ENCODE results near the gene LRPAP1. TPM values are rescaled to one million over a fixed set of nuclear protein-coding genes. Genes with fewer than 3 reads are reported as not detected.

The LRPAP1 gene
- total RNA-seq, 2 donors from 2014 or later, result 175 to 270 TPM

DNA sequence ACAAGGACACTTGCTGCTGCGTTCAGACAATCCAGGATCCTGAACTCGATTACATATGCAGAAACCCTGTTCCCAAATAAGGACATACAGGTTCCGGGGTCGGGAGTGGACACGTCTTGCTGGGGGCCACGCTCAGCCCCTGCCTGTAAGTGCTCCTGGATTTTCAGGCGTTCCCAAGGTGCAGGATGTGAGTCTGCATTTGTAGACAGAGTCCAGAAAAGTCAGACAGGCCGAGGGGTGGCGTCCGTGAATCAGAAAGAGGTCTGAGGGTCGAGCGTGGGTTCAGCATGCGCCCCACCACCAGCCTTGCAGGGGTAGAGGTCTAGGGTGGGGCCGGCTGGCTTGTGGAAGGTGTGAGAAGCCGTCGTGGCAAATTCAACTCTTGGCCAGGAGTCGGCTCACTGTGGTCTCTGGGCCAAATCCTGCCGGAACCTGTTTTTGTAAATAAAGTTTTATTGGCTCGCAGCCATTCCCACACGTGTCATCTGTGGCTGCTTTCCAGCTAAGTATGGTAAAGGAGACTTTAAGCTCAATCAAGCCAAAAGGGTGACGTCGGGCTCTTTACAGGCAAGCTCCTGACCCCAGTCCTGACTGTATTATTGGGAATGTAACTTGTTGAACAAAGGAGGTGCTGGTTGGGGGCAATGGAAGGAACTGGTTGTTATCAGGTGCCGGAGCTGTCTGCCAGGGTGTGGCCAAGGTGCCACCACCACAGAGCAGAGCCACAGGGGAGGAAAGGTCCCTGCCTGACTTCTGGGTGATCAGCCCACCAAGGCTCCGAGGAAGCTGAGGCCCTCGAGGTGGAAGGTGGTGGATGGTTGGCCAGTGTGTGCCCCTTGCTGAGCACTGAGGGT, 61.8 kb downstream of the LRPAP1 start:
- intact Hi-C loops (cut with DNase I), result no loop called here
- H3K4me3 ChIP-seq, result no peak overlapping the region
- no peak for DNase-seq (ENCODE audit: low spot score)
- H3K36me3 ChIP-seq, result no peaks in the 10 kb centered on the region
- H3K9me3 ChIP-seq, result no peaks in the 10 kb centered on the region
- H3K27me3 ChIP-seq (replicated peaks; ENCODE audit: insufficient read depth), result peaks cover 4% of the 10 kb centered on the region
- no peak for TF ChIP-seq CTCF (IDR thresholded peaks at IDR 0.05)
- TF ChIP-seq POLR2AphosphoS5 (IDR thresholded peaks at IDR 0.05), result peak; percentile 29
- no peak for TF ChIP-seq POLR2A (IDR thresholded peaks at IDR 0.05)
- H3K27ac ChIP-seq, result no peak overlapping the region
- H3K4me1 ChIP-seq (replicated peaks), result no peaks in the 10 kb centered on the region
- 53% methylated on average over 25 of the region's 25 CpGs for WGBS

- H3K27ac ChIP-seq, result no peak overlapping the region
- H3K27me3 ChIP-seq (replicated peaks; ENCODE audit: insufficient read depth), result peaks cover 4% of the 10 kb centered on the region
- no peak for DNase-seq (ENCODE audit: low spot score)
- no peak overlapping the region for H3K4me3 ChIP-seq
- no peaks in the 10 kb centered on the region for H3K36me3 ChIP-seq
- TF ChIP-seq POLR2A (IDR thresholded peaks at IDR 0.05) (no peak), CTCF (IDR thresholded peaks at IDR 0.05) (no peak), POLR2AphosphoS5 (IDR thresholded peaks at IDR 0.05) (no peak)
- H3K9me3 ChIP-seq, result no peaks in the 10 kb centered on the region
- no peaks in the 10 kb centered on the region for H3K4me1 ChIP-seq (replicated peaks)
- WGBS, result 78% methylated on average over 26 of the region's 31 CpGs
- intact Hi-C loops (cut with DNase I), result no loop called here
Observed at GRCh38 chr4:3469386-3470243, 62.6 kb downstream of the LRPAP1 start.

DNA sequence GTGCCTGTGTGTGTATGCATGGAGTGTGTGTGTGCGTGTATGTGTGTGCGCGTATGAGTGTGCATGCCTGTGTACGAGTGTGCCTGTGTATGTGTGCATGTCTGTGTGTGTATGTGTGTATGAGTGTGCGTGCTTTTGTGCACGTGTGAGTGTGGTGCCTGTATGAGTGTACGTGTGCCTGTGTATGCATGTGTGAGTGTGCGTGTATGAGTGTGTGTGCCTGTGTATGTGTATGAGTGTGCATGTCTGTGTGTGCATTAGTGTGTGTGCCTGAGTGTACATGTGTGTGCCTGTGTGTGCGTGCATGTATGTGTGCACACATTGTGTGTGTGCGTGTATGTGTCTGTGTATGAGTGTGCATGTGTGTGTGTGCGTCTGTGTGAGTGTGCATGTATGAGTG, 63.4 kb downstream of the LRPAP1 start:
- H3K36me3 ChIP-seq, result no peaks in the 10 kb centered on the region
- H3K4me1 ChIP-seq (replicated peaks), result no peaks in the 10 kb centered on the region
- H3K4me3 ChIP-seq, result no peak overlapping the region
- no peak for TF ChIP-seq POLR2A (IDR thresholded peaks at IDR 0.05)
- TF ChIP-seq POLR2AphosphoS5 (IDR thresholded peaks at IDR 0.05), result no peak
- peaks cover 2% of the 10 kb centered on the region for H3K27me3 ChIP-seq (replicated peaks; ENCODE audit: insufficient read depth)
- DNase-seq (ENCODE audit: low spot score), result no peak
- intact Hi-C loops (cut with DNase I), result no loop called here
- 86% methylated on average over 11 of the region's 11 CpGs for WGBS
- H3K9me3 ChIP-seq, result no peaks in the 10 kb centered on the region
- no peak overlapping the region for H3K27ac ChIP-seq

- no peak overlapping the region for H3K4me3 ChIP-seq
- TF ChIP-seq POLR2A (IDR thresholded peaks at IDR 0.05), result no peak
- no peak for TF ChIP-seq POLR2AphosphoS5 (IDR thresholded peaks at IDR 0.05)
- TF ChIP-seq CTCF (IDR thresholded peaks at IDR 0.05), result no peak
- H3K27me3 ChIP-seq (replicated peaks; ENCODE audit: insufficient read depth), result no peaks in the 10 kb centered on the region
- no peak for DNase-seq (ENCODE audit: low spot score)
- H3K27ac ChIP-seq, result no peak overlapping the region
- H3K36me3 ChIP-seq, result no peaks in the 10 kb centered on the region
- intact Hi-C loops (cut with DNase I), result no loop called here
- H3K9me3 ChIP-seq, result no peaks in the 10 kb centered on the region
- H3K4me1 ChIP-seq (replicated peaks), result no peaks in the 10 kb centered on the region
- WGBS, result 89% methylated on average over 10 of the region's 10 CpGs
Observed at GRCh38 chr4:3468154-3468553, 64.1 kb downstream of the LRPAP1 start.

- TF ChIP-seq POLR2A (IDR thresholded peaks at IDR 0.05) (no peak), CTCF (IDR thresholded peaks at IDR 0.05) (no peak), POLR2AphosphoS5 (IDR thresholded peaks at IDR 0.05) (no peak)
- WGBS, result 80% methylated on average over 15 of the region's 15 CpGs
Observed at GRCh38 chr4:3467601-3468031, 64.6 kb downstream of the LRPAP1 start.

More at GRCh38 chr4:3467601-3468031, 64.6 kb downstream of the LRPAP1 start:
- Histone ChIP-seq H3K4me3 (no peak overlapping the region), H3K27ac (no peak overlapping the region), H3K27me3 (replicated peaks; ENCODE audit: insufficient read depth) (no peaks in the 10 kb centered on the region), H3K36me3 (no peaks in the 10 kb centered on the region), H3K4me1 (replicated peaks) (no peaks in the 10 kb centered on the region), H3K9me3 (no peaks in the 10 kb centered on the region)
- intact Hi-C loops (cut with DNase I), result no loop called here
- DNase-seq (ENCODE audit: low spot score), result no peak

Measured in prostate gland (tissue), 2 donors.